ENCODE results near the gene G3BP2.

GRCh38 chr4:75673027-75673958, at the start of gene G3BP2:
- TF ChIP-seq EZH2 (IDR thresholded peaks at IDR 0.05; ENCODE audit: insufficient read depth, poor library complexity, severe bottlenecking) (no peak), EZH2phosphoT487 (IDR thresholded peaks at IDR 0.05; ENCODE audit: insufficient read depth, low read depth) (no peak)

Measured in GM23248 (cell line).